T47D (cell line): ENCODE measurements around the gene HK3.

ENCODE experiments used
- DNase-seq, 2 experiments: peaks; one replicate each; pipeline versions ENCODE4 v3.0.0 to v3.0.0-alpha.2; 2011 to 2012; ENCODE audit warnings: low read depth in 1 of 2, low spot score in 1 of 2
- JUND ChIP-seq: IDR thresholded peaks from 2 replicates; pipeline ENCODE4 v1.6.1; 2012; ENCODE audit warnings: low read depth
- in situ Hi-C: cut with HindIII; loops from 2 replicates; pipeline ENCODE4 v1.10.0; 2016; ENCODE audit warnings: low sequenced_read_pairs, low pct_unique_long_range_greater_than_20kb

HK3 gene

GRCh38 chr5:176886336-176887251 is 12.6 kb downstream of the HK3 start:
- TF ChIP-seq JUND, result no peak
- in situ Hi-C loops, result no loop called here
- DNase-seq, result no peak

- no peak for DNase-seq
- in situ Hi-C loops, result no loop called here
- no peak for TF ChIP-seq JUND
Measured at GRCh38 chr5:176884571-176884890, 14.6 kb downstream of the HK3 start.

- DNase-seq, result no peak
- no peak for TF ChIP-seq JUND
- in situ Hi-C loops, result no loop called here
Measured at GRCh38 chr5:176883700-176884570, 15.2 kb downstream of the HK3 start.

GRCh38 chr5:176882567-176882903 is 16.6 kb downstream of the HK3 start:
- in situ Hi-C loops, result no loop called here
- DNase-seq, result no peak
- no peak for TF ChIP-seq JUND

- in situ Hi-C loops, result no loop called here
- TF ChIP-seq JUND, result no peak
Measured at GRCh38 chr5:176881816-176882566, 17.2 kb downstream of the HK3 start.

GRCh38 chr5:176881021-176881749 is 18.0 kb downstream of the HK3 start:
- DNase-seq, result no peak
- in situ Hi-C loops, result no loop called here
- TF ChIP-seq JUND, result no peak

More at GRCh38 chr5:176881816-176882566, 17.2 kb downstream of the HK3 start:
- no peak for DNase-seq

GRCh38 chr5:176880366-176881020 is 18.7 kb downstream of the HK3 start:
- no peak for TF ChIP-seq JUND
- in situ Hi-C loops, result no loop called here

GRCh38 chr5:176879663-176880361 is 19.3 kb downstream of the HK3 start:
- in situ Hi-C loops, result no loop called here

More at GRCh38 chr5:176880366-176881020, 18.7 kb downstream of the HK3 start:
- DNase-seq, result no peak

GRCh38 chr5:176878906-176879662 is 20.1 kb downstream of the HK3 start:
- DNase-seq, result no peak
- no peak for TF ChIP-seq JUND
- in situ Hi-C loops, result no loop called here

More at GRCh38 chr5:176879663-176880361, 19.3 kb downstream of the HK3 start:
- no peak for TF ChIP-seq JUND
- no peak for DNase-seq

GRCh38 chr5:176878463-176878862 is 20.7 kb downstream of the HK3 start:
- TF ChIP-seq JUND, result no peak
- in situ Hi-C loops, result no loop called here
- DNase-seq, result no peak
